Fibroblast of lung (primary cell): ENCODE measurements around the gene AKNAD1.

Experiments
- EZH2 ChIP-seq: IDR thresholded peaks from 2 replicates; pipeline ENCODE4 v1.5.1; 2012; ENCODE audit warnings: low read length, control low read depth, mild to moderate bottlenecking; ENCODE audit errors: missing control alignments
- TF ChIP-seq, protein P1 (sequence below), 2 donors: IDR thresholded peaks in 1 of 2; conservative IDR thresholded peaks in 1 of 2; 1 replicate in 1 of 2; 2 replicates in 1 of 2; pipeline ENCODE4 v1.5.1; 2011 to 2012; ENCODE audit warnings: low read length in 2 of 2, control low read depth in 1 of 2, inconsistent platforms in 1 of 2, low read depth in 1 of 2, mild to moderate bottlenecking in 1 of 2

DNA sequence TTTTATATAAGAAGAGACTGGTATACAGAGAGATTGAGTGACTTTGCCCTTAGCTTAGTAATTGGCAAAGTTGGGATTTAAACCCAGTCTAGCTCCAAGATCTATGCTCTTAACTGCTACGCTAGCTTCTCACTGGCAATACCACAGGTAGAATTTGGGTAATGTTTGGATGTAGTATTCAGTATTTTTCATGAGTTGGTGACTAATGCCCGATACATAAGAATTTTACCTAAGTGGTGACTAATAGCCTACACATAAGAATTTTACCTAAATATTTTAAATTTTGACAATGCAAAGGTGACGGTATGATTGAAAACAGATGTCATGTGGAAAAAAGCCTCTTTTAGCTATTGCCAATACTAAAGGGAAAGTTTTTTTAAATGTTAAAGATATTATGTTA lies 44.2 kb upstream of the AKNAD1 start:
- TF ChIP-seq, protein P1, sequence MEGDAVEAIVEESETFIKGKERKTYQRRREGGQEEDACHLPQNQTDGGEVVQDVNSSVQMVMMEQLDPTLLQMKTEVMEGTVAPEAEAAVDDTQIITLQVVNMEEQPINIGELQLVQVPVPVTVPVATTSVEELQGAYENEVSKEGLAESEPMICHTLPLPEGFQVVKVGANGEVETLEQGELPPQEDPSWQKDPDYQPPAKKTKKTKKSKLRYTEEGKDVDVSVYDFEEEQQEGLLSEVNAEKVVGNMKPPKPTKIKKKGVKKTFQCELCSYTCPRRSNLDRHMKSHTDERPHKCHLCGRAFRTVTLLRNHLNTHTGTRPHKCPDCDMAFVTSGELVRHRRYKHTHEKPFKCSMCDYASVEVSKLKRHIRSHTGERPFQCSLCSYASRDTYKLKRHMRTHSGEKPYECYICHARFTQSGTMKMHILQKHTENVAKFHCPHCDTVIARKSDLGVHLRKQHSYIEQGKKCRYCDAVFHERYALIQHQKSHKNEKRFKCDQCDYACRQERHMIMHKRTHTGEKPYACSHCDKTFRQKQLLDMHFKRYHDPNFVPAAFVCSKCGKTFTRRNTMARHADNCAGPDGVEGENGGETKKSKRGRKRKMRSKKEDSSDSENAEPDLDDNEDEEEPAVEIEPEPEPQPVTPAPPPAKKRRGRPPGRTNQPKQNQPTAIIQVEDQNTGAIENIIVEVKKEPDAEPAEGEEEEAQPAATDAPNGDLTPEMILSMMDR (conservative IDR thresholded peaks at IDR 0.05 in 1 of 2, IDR thresholded peaks at IDR 0.05 in 1 of 2; ENCODE audit: low read depth in 1 of 2, low read length in 2 of 2) = no peak
- no peak for TF ChIP-seq EZH2
